Esophagus mucosa (tissue), 1 donor: ENCODE data around the gene CYTIP. TPM values are rescaled to one million over a fixed set of nuclear protein-coding genes. Genes with fewer than 3 reads are reported as not detected.

Experiments used
- ATAC-seq: fragments of 200-7000 bp; cut with Tn5 transposase; one replicate; pipeline ENCODE4 v1.9.1; 2020
- total RNA-seq: library from RNA; stranded (reverse); gene quantifications from one replicate; pipeline ENCODE4 v1.2.4, GENCODE V29; 2023
- donor health status: DM: yes; HTN: yes; CAD: no.

Gene CYTIP
- total RNA-seq, 1 donor from 2014 or later, result 1.3 TPM

DNA sequence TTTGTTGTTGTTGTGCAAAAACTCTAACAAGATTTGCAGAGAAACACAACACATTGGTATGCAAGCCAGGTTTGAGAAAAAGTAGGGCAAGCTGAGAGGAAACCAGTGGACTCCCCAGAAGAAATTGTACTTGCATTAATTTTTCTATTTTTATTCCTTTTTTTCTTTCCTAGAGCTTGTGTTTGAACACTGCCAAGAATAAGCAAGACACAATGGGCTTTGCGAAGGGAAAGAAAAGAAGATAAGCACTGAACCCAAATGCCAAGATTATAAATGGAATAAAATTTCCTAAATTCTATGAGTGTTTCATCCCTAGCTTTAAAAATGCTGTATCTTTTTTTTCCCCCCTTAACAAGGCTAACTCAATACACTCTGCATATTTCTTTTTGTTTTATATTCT, 17.0 kb upstream of the CYTIP start:
- ATAC-seq, result no peak

DNA sequence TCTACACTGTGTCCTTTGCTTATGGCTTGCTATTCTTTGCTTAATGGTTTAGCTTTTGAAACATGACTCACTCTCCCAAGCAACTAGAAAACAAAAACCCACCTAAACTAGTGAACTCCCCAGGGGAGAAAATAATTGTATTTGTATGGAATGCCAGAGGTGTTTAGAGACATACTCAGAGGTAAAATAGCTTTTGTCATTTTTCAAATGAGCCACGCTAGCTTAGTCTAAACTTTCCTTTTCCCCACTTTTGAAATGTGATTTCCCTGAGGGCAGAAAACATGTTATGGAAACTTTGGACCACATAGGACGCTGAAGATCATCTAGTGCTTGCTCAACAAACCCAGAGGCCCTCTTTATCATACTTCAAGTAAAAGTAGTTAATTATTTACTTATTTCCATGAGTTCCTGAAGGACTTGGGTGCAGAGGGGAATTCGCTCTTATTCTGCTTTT, 16.5 kb upstream of the CYTIP start:
- no peak for ATAC-seq

DNA sequence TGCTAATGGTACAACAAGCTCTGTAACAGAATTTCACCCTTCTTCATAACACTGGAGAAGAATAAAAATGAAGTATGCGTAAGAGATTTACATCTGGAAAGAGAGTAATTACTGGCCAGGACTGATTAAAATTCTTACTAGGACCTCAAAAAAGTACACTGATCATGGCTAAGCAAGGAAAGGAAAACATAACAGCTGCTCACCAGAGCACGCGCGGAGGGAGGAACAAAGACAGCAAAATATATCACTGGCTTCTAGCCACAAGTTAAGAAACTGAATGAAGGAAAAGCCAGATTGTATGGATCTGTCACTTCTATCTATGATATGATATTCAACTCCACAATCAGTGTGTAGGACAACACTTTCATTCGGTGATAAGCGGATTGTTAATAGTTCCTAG, 15.6 kb upstream of the CYTIP start:
- no peak for ATAC-seq

DNA sequence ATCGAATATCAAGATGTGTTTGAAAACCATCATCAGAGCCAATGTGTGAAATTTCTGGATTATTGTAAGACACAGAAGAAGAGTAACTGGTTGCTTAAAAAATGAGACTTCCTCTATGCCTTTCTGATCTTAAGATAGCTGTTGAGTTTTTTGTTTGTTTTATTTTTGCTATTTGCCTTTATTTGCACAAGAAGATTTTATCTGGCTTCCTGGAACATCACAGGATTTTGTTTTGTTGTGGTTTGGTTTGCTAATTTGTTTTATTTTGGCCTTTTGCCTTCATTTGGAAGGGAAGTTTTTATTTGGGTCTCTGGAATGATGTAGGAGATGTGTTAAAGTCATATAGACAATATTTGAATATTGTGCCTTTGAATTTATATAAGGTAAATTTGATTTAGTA, 3.9 kb upstream of the CYTIP start:
- no peak for ATAC-seq

DNA sequence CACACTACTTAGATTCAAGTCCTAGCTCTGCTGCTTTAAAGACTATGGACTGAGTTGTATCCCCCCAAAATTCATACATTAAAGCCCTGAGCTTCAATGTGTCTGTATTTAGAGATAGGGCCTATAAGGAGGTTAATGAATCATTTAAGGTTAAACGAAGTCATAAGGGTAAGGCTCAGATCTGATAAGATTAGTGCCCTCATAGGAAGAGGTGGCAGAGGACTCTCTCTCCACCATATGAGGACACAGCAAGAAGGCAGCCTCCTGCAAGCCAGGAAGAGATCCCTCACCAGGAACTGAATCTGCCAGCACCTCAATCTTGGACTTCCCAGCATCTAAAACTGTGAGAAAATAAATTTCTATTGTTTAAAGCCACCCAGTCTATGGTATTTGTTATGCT, 3.1 kb upstream of the CYTIP start:
- ATAC-seq, result no peak

DNA sequence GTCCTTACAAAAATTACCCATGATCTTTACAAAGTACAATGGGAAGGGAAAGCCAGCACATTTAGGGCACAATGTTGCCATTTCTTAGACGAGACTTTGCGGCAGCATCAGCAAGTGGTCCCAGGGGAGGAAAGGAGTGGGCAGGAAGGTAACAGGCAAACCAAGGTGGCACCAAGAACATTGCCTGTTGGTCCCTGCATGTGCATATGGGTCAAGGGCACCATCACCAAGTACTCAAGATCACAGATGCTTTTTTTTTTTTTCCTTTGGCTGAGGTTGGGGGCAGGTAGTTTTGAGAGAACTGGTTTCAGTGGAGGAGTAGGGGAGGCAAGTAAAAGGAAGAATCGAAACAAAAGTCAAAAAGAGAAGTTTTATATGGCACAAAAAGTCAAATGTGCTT, 752 bp upstream of the CYTIP start:
- no peak for ATAC-seq

DNA sequence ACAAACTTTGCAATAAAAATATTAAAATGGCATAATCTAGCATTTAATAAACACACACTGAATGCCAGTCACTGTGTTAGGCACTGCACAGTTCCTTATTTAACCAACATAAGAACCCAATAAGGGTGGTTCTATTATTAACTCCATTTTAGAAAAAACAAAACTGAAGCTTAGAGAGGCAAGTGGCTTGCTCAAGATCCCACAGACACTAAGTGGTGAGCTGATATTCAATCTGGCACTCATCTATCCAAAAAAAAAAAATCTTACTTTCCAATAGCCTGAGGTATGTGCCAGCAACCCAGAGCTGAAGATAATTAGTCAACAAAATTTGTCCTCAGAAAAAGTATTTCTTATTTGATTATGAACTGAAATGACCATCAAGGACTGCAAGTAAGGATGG, 799 bp downstream of the CYTIP start:
- ATAC-seq, result peak; percentile 41

DNA sequence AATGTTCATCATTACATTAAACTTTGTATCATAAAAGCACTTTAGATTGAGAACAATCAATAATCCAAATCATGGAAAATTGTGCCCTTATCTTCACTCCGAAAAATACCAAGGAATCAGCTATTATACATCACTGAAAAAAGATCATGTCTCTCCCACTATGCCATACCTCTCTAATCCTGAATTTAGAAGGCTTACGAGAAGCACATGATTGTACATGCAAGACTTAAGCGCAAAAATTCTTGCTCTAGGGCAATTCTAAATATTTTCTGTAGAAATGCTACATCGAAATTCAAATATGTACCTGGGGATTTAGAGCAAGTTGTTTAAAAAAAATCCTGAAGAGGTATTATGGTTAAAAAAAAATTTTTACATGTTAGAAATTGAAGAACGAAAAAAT, 1.3 kb downstream of the CYTIP start:
- no peak for ATAC-seq

DNA sequence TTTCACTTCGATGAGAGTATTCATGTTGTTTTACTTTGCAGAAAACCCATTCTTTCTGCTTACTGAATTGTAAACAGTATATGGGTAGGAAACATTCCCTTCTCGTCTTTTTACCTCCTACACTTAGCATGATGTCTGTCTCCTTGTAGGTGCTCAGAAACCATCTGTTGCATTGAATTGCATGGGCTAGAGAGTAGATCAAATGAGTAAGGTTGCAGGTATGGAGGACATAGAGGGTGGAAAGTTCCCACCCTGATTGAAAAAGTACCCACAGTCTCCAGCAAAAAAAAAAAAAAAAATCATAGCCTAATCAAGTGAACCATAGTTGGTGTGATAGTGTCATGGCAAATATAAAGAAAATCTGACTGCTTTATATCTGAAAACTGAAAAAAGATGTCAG, 1.7 kb downstream of the CYTIP start:
- ATAC-seq, result no peak

DNA sequence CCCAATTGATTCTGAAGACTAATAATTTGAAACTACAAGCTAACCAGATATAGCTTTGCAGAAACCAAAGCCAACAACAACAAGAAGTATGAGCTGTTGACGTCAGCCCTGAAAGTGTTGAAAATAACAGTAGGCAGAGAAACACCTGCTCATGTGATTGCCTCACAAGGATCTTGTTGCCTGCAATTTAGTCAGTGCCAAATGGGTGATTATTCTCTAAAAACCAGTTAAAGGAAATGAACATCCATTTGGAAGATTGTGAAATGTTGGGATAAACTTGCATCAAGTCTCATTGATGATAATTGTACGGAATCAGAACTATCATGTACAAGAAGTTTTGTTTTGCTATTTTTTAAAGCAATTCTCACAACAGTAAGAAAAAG, 2.8 kb downstream of the CYTIP start:
- peak; percentile 26 for ATAC-seq

DNA sequence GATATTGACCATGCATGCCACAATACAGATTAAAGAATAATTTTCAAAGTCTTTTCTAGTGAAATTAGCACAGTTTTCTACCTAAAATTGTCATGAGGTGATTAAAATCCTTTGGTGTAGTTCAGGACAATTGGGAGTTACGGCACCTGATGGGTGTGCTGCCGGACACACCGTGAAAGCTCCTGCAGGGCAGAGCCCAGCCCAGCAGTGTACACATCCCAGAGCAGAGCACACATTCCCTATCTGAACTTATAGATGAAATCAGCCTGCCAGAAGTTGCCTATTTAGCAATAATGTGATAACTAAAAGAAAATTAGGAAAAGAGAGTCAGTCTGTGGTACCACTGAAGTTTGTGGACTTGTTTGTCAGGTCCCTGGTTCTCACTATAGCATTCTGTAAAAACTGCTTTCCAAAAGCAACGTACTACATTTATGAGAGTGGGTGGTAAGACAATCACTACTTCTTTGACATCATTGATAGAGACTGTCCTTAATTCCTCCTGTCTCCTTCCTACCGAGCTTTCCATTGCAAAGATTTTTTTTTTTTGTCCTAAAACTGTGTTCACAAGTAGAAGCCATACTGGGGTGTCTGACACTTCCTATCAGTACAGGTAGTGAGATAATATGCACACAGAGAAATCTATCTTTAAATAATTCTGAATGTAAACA, 3.4 kb downstream of the CYTIP start:
- no peak for ATAC-seq

DNA sequence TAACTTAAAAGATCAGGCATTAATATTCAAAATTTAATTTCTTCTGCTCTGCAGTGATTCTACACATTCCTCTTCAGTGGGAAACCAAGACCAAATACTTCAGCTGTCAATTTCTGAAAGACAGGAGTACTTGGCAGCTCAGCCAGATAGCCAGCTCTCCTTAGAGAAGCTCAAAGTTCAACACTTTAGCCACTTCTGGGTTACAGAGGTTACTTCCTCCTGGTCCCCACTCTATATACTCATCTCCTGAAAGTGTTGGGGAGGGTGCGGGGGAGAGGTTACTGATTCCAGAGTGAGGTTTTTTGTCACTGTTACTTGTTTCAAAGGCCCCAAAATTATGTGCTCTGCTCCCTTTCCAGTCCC, 4.1 kb downstream of the CYTIP start:
- ATAC-seq, result no peak

DNA sequence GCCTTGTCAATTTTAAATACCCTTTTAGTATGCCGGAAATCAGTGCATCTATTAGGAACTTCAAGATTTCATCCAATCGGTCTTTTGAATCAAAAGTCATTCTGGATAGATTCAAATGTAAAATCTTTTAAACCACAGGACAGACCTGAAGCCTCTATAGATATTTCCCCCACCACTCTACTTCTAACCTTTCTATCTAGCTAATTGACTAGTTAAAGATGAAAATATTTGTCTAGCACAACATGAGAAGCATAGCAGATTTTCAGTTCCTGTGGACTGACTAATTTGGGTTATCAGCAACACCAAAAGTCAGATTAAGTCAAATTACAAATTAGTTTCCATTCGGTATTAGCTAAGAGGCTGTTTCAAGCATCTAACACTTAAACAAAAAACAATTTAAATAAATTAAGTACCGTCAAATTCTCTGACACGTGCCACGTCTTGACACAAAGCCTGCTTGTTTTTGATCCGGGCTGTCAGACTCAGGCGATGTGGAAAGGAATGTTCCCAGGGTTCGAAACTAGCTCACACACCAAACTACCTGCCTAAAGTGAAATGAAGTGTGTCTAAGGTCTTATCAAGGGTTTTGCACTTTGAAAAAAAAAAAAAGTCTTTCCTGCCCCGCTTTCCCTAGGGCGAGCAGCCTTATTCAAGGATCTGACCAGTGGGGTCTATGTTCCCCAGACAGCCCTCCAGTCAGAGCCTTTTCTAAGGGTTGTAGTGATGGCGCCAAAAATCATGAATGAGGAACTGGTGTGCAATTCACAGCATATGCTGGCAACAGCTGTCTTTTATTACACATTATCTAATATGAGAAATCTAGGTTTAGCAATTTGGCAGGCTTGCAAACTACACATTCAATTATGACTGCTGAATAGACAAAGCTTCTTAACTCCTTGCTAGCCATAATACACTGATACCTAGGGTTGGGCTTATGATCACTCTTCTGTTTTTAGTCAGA, 4.7 kb downstream of the CYTIP start:
- ATAC-seq, result no peak

DNA sequence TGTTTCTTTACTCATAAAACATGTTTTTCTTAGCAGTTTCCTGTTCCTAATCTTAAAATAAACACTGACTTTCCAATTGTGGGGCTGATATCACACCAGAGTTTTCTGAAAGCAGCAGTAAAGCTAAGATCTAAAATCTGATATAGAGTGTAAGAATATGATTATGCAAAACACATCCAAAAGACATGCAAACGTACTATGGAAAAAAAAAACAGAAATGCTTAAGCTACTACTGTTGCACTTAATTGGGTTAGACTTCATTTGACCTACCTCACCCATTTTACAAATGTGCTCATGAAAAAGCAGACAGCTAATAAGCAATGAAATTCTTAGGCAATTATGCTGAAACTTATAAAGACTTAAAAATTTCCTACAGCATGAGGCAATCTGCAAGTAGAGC, 10.5 kb downstream of the CYTIP start:
- ATAC-seq, result no peak

DNA sequence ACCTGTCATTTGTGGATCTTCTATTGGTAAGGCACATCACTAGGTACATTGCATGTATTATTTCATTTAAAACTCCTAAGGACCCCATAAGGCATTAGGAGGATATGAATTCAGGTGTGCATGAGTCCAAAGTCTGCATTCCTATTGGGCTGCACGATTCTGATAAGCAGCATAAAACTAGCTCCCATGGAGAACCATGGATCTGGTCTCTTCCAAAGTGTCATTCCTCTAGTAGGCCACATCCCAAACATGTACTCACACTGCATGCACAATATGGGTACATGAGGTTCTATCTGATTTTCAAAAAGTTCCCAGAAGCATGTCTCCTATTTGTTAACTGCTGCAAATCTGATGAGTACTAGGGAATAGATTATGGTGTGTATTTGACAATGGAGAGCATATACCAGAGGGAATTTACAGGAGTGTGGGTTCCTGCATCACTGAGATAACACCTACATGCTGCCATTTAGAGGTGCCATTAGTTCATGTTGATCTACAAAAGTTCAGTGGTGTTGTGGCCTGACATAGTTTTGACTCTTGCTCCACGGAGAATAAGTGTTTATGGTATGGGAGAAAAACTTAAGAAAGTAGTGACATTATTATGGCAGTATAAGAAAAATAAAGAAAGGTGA, 11.3 kb downstream of the CYTIP start:
- no peak for ATAC-seq

DNA sequence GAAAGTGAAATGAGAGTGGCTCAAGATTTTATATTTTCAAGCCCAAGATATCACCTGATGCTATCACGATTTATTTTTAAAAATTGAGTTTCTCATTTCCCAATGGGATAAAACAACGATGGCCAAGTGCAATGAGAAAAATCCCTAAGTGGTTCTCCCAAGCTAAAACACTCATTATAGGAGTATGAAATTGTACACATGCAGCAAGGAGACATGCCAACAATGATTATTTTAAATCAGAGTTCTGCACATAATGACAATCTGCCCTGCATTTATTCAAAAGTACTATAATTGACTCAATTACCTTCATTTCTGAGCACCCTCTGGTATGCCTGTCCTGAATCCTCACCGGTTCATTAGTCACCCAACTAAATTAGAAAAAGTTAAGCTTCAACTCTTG, 12.7 kb downstream of the CYTIP start:
- no peak for ATAC-seq

DNA sequence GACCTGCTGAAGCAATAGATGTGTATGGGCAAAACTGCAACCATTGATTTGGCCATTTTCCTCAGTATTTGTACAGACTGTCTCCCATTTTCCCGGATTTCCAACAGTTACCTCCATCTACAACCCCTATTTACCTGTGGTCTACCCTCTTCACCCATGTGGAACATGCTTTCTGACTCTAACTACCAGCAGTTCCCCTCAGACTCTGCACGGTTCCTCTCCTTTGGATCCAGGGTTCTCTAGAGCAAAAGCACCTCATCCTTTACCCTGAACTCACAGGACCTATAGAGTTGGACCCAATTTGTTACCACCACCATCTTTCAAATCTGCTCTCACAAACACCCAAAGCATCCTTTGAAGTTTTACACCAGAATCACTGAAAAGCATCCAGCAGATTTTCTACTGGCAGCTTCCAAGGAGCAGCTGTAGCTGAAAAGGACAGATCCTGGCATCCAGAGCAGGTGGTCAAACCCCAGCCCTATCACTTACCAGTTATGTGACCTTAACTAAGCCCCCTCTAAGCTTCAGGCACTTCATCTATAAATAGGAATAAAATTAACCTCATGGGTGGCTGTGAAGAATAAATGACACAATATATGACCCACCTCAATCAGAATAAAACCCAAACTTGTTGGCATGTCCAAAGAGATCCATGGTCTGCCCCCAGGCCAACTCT, 15.3 kb downstream of the CYTIP start:
- ATAC-seq, result no peak

DNA sequence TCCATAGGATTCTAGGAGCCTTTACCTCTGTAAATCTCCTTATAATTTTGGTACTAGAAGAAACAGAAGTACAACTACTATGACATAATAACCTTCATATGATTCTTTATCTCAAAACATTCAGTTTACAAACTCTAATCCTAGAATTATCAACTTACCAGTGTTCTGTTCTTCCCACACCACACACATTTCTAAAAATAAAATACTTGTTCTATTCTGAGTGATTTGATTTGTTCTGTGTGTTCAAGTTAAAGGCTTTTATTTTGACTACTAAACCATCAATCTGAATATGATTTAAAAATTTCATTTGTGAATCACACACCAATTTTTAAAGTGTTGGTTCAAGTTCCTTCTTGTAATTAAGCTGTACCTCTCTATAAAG, 16.0 kb downstream of the CYTIP start:
- no peak for ATAC-seq

DNA sequence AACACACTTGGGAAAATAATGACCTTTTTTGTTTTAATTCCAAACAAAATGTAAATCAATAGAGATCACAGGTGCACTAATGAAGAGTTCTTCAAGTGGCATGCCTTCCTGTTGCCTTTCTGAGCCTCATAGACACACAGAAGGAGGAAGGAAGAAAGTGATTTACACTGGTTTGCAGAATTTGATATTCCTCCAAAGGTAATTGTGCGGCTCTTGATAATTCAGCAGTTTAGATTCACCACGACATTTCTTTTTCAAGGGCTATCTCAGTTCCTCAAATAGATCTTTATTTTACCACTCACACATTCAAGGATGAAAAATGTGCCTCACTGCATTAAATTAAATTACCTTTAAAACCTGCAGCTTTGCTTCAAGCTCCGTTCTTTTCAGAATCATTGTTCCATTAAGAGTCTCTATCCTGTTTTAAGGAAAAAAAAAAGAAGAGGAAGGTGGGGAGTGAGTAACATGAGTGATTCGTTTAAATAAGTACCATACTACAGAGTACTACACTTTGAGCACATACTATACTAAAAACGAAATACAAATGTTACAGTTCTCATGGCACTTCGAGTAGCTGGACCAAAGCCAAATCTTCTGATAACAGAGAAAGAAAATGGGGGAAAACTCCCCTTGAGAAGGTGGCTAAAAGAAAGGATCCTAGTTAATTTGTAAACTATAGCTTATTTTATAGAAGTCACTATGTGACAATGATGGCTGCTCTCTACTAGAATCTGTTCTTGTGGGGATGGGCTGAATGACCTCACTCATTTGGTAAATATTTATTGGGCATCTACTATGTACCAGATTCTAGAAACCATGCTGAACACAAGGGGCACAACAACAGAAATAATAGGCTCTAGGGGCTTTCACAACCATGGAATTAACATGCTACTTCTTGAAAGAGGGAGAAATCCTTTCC, 16.6 kb downstream of the CYTIP start:
- ATAC-seq, result no peak

DNA sequence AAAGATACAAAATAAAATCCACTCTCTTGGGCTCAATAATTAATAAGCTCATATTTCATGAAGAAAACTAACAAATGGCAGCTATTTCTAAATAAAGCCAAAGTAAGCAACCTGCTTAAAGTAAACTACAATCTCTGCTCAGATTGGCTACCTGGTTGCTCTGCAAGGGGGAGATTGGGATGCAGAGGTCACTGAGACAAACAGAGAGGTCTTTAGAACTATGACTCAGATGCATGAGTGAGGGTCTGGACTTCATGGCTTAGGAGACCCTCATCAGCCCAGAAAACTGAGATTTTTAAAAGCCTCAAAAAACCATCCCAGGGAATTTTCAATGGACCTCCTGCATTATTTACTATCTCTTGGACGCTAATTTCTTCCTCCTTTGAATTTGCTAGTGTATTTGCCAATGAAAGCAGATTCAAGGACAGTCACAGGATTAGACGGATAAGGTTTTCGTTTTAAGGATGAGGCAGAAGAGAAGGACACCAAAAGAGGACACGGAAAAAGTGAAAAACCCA, 17.4 kb downstream of the CYTIP start:
- ATAC-seq, result no peak

DNA sequence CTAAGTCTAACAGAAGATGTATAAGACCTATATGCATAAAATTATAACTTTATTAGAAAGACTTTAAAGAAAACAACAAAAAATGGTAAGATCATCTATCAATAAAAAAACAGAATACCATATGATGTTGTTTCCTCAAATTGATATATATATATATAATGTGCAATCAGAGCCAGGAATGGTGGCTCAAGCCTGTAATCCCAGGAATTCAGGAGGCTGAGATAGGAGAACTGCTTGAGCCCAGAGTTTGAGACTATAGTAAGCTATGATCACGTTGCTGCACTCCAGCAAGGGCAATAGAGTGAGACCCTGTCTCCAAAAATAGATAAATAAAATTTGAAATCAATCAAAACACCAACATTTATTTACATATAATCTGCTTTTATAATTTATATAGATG, 19.5 kb downstream of the CYTIP start:
- no peak for ATAC-seq

DNA sequence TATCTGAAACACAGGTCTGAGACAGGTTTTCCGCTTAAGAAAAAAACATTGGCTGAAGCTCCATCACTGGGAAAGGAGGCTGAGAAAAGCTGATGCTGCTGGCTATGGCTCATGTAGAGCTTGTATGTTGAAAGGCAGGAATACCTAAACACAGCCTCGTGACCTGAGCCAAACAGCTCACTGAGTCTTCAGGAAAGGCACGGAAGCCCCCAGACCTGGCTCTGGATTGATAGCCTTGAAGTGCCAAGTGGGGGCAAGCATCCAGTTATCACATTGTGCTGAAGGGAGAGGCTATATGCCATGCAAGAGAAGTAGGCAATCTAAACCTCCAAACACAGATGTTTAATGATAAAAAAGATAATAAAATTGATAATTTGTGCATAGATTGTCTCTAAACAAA, 21.9 kb downstream of the CYTIP start:
- ATAC-seq, result no peak
